ENCODE data around the gene SLC35A5.
"Not testable (repeated sequence)": the region's sequence is repeated elsewhere in the genome, so short reads cannot be mapped to it uniquely, and the experiment has no call there.

SLC35A5 gene

GRCh38 chr3:112561734-112562529 is at the start of gene SLC35A5, which contains the start of gene ATG3:
SLC35A5 (plus strand) TSS chr3:112562045; CDS start chr3:112563404, 1,359 bp downstream.
ATG3 (minus strand) TSS chr3:112561962; CDS start chr3:112561528, 434 bp downstream.
- DNase-seq (ENCODE audit: low spot score): peak; percentile 97

- no peak for DNase-seq (ENCODE audit: low spot score)
These were observed 49.5 kb upstream of the SLC35A5 start for GRCh38 chr3:112512320-112512719.

GRCh38 chr3:112514527-112515128 is 47.2 kb upstream of the SLC35A5 start:
- no peak for DNase-seq (ENCODE audit: low spot score)

GRCh38 chr3:112518970-112519369 is 42.9 kb upstream of the SLC35A5 start:
- not testable (repeated sequence) for DNase-seq (ENCODE audit: low spot score)

- peak; percentile 47 for DNase-seq (ENCODE audit: low spot score)
These were observed 42.3 kb upstream of the SLC35A5 start for GRCh38 chr3:112519424-112520001.

- not testable (repeated sequence) for DNase-seq (ENCODE audit: low spot score)
These were observed 37.7 kb upstream of the SLC35A5 start for GRCh38 chr3:112524127-112524526.

- DNase-seq (ENCODE audit: low spot score): no peak
These were observed 31.3 kb upstream of the SLC35A5 start for GRCh38 chr3:112530573-112530972.

- peak; percentile 7 for DNase-seq (ENCODE audit: low spot score)
These were observed 30.5 kb upstream of the SLC35A5 start for GRCh38 chr3:112531358-112531781.

GRCh38 chr3:112539825-112540650 is 21.8 kb upstream of the SLC35A5 start:
- DNase-seq (ENCODE audit: low spot score): no peak

- no peak for DNase-seq (ENCODE audit: low spot score)
These were observed 15.6 kb upstream of the SLC35A5 start for GRCh38 chr3:112546216-112546759.

- no peak for DNase-seq (ENCODE audit: low spot score)
These were observed 11.0 kb upstream of the SLC35A5 start for GRCh38 chr3:112550859-112551258.

- no peak for DNase-seq (ENCODE audit: low spot score)
These were observed 6.2 kb upstream of the SLC35A5 start for GRCh38 chr3:112555535-112556170.

GRCh38 chr3:112557976-112558375 is 3.9 kb upstream of the SLC35A5 start:
- no peak for DNase-seq (ENCODE audit: low spot score)

- no peak for DNase-seq (ENCODE audit: low spot score)
These were observed 1.5 kb upstream of the SLC35A5 start for GRCh38 chr3:112560307-112560706.

GRCh38 chr3:112560721-112561483 is 943 bp upstream of the SLC35A5 start:
- DNase-seq (ENCODE audit: low spot score): peak; percentile 76

GRCh38 chr3:112561484-112561733 is 436 bp upstream of the SLC35A5 start:
- no peak for DNase-seq (ENCODE audit: low spot score)

- not testable (repeated sequence) for DNase-seq (ENCODE audit: low spot score)
These were observed 2.5 kb downstream of the SLC35A5 start for GRCh38 chr3:112564247-112564939.

- no peak for DNase-seq (ENCODE audit: low spot score)
These were observed 3.1 kb downstream of the SLC35A5 start for GRCh38 chr3:112564940-112565305.

- peak; percentile 14 for DNase-seq (ENCODE audit: low spot score)
These were observed 6.8 kb downstream of the SLC35A5 start for GRCh38 chr3:112568642-112569041.

- no peak for DNase-seq (ENCODE audit: low spot score)
These were observed 7.4 kb downstream of the SLC35A5 start for GRCh38 chr3:112569265-112569664.

All from AG08396 (cell line).